HPDE6-E6E7 (cell line): Measurements from ENCODE around the gene ATF3.
"Not testable (repeated sequence)": the region's sequence is repeated elsewhere in the genome, so short reads cannot be mapped to it uniquely, and the experiment has no call there.

Experiments used
- DNase-seq: peaks from one replicate; pipeline ENCODE4 v3.0.0; 2011; ENCODE audit warnings: missing footprints; ENCODE audit errors: extremely low spot score

ATF3 gene

GRCh38 chr1:212628046-212628445 is 19.5 kb downstream of the ATF3 start:
- DNase-seq = no peak

- DNase-seq = no peak
Measured at GRCh38 chr1:212628813-212629415, 20.4 kb downstream of the ATF3 start.

- DNase-seq = no peak
Measured at GRCh38 chr1:212629450-212630157, 21.0 kb downstream of the ATF3 start.

GRCh38 chr1:212630158-212630900 is 21.8 kb downstream of the ATF3 start:
- DNase-seq = peak; percentile 67

- DNase-seq = no peak
Measured at GRCh38 chr1:212633161-212633560, 24.6 kb downstream of the ATF3 start.

- no peak for DNase-seq
Measured at GRCh38 chr1:212634252-212634651, 25.7 kb downstream of the ATF3 start.

GRCh38 chr1:212635141-212635631 is 26.6 kb downstream of the ATF3 start:
- DNase-seq = no peak

- no peak for DNase-seq
Measured at GRCh38 chr1:212637902-212638301, 29.3 kb downstream of the ATF3 start.

- DNase-seq = no peak
Measured at GRCh38 chr1:212638492-212639151, 30.1 kb downstream of the ATF3 start.

- not testable (repeated sequence) for DNase-seq
Measured at GRCh38 chr1:212639524-212639923, 31.0 kb downstream of the ATF3 start.

- DNase-seq = no peak
Measured at GRCh38 chr1:212640223-212640878, 31.8 kb downstream of the ATF3 start.

GRCh38 chr1:212641956-212642355 is 33.4 kb downstream of the ATF3 start:
- no peak for DNase-seq

- DNase-seq = no peak
Measured at GRCh38 chr1:212643877-212644276, 35.3 kb downstream of the ATF3 start.

GRCh38 chr1:212644866-212645545 is 36.4 kb downstream of the ATF3 start:
- no peak for DNase-seq

GRCh38 chr1:212645546-212646543 is 37.3 kb downstream of the ATF3 start:
- DNase-seq = no peak

- no peak for DNase-seq
Measured at GRCh38 chr1:212646588-212646987, 38.0 kb downstream of the ATF3 start.

- DNase-seq = no peak
Measured at GRCh38 chr1:212647004-212647403, 38.4 kb downstream of the ATF3 start.

- no peak for DNase-seq
Measured at GRCh38 chr1:212648431-212648830, 39.9 kb downstream of the ATF3 start.

- no peak for DNase-seq
Measured at GRCh38 chr1:212649020-212649419, 40.5 kb downstream of the ATF3 start.

- no peak for DNase-seq
Measured at GRCh38 chr1:212650228-212650627, 41.7 kb downstream of the ATF3 start.
